Measurements from ENCODE around the gene CIDEB. TPM values are rescaled to one million over a fixed set of nuclear protein-coding genes. Genes with fewer than 3 reads are reported as not detected.

The CIDEB gene
- total and polyA plus RNA-seq, 12 donors, result 16.4 to 80.3 (median 39.0) TPM

- 84 to 87% (median 87%) methylated on average over 9 to 16 of the region's 16 CpGs for WGBS, 4 donors
- Histone ChIP-seq H3K36me3 (replicated peaks in 1 of 2) (no peaks in the 10 kb centered on the region), H3K27me3 (no peaks in the 10 kb centered on the region), H3K27ac (peak overlapping the region in 1 of 5 donors; percentile 68), H3K9me3 (replicated peaks in 1 of 3) (no peaks in the 10 kb centered on the region), H3K4me3 (no peak overlapping the region), H3K4me1 (replicated peaks in 1 of 2) (no peaks in the 10 kb centered on the region)
- TF ChIP-seq POLR2A (IDR thresholded peaks at IDR 0.05), result no peak
- TF ChIP-seq, protein P1, sequence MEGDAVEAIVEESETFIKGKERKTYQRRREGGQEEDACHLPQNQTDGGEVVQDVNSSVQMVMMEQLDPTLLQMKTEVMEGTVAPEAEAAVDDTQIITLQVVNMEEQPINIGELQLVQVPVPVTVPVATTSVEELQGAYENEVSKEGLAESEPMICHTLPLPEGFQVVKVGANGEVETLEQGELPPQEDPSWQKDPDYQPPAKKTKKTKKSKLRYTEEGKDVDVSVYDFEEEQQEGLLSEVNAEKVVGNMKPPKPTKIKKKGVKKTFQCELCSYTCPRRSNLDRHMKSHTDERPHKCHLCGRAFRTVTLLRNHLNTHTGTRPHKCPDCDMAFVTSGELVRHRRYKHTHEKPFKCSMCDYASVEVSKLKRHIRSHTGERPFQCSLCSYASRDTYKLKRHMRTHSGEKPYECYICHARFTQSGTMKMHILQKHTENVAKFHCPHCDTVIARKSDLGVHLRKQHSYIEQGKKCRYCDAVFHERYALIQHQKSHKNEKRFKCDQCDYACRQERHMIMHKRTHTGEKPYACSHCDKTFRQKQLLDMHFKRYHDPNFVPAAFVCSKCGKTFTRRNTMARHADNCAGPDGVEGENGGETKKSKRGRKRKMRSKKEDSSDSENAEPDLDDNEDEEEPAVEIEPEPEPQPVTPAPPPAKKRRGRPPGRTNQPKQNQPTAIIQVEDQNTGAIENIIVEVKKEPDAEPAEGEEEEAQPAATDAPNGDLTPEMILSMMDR (IDR thresholded peaks at IDR 0.05), result no peak
- DNase-seq, result no peak
- intact Hi-C loops (cut with DNase I), result no loop called here
These were observed 47.6 kb downstream of the CIDEB start for GRCh38 chr14:24260026-24260779.

DNA sequence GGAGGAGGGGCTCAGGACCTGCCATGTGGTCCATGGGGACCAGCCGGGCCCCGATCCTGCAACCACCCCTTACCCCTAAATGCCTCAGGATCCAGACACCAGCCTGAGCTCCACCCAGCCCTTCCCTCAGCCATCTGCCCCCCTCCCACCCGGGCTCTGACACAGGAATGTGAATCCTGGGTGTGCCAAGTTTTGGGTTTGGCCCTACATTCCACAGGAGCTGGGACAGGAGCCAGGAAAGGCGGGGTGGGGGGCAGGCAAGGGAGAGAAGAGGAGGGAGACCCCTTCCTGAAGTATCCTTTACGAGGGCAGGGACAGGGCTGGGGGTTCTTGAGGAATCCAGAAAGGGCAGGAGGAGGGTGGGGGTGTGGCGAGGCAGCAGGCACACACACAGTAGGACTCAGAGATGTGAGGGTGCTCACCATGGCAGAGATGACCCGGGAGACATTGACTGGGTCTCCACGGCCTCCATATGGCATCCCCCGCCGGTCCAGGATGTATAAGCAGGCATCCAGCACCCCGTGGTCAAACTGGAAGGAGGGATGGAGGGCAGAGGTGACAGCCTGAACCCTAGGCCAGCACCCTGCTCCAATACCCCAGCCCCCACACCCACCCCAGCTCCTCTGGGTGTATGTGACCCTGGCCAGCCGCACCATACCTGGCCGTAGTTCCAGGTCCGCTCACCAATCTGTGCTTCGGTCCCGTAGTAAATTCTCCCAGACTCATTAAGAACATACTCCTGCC lies 48.3 kb downstream of the CIDEB start:
- intact Hi-C loops (cut with DNase I), result no loop called here
- Histone ChIP-seq H3K4me3 (no peak overlapping the region), H3K9me3 (replicated peaks in 1 of 3) (no peaks in the 10 kb centered on the region), H3K27ac (peak overlapping the region in 1 of 5 donors; percentile 68), H3K4me1 (replicated peaks in 1 of 2) (no peaks in the 10 kb centered on the region), H3K36me3 (replicated peaks in 1 of 2) (no peaks in the 10 kb centered on the region), H3K27me3 (no peaks in the 10 kb centered on the region)
- WGBS, 4 donors, result 80 to 90% (median 85%) methylated on average over 11 to 16 of the region's 16 CpGs
- TF ChIP-seq, protein P1 (IDR thresholded peaks at IDR 0.05), result no peak
- TF ChIP-seq POLR2A (IDR thresholded peaks at IDR 0.05), result no peak
- peak in 1 of 7 donors; percentile 40 for DNase-seq

DNA sequence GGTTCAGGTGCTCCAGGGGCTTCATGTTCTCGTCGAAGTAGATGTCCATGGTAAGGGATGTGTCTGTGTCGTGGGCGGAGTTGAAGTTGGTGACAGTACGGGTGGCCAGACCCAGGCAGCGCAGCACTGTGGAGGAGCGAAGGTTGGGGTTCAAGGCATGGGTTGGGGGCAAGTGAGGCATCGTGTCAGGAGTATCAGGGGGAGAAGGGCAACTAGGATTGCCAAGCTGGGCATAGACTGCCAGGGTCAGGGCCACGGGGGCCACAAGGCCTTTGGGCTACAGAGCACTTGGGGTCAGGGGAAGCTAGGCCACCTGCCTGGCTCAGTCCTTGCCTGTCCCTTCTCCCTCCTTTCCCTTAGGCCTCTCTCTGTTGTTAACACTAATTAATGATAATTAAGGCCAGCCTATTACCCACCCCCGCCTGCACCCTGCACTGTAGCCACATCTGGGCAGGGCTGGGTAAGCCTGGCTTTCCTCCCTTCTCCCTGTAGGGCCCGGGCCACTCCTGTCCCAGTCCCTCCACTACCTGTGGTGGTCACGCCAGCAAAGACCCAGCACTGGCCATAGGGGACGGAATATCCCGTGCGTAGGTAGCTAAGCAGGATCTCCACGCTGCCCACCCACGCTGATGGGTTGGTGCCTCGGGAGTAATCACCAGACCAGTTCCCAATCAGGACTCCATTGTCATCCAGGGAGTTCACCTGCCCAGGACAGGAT lies 49.1 kb downstream of the CIDEB start:
- no peak overlapping the region for H3K4me3 ChIP-seq
- WGBS, 4 donors, result 88 to 92% (median 90%) methylated on average over 11 to 18 of the region's 18 CpGs
- H3K36me3 ChIP-seq (replicated peaks in 1 of 2), result no peaks in the 10 kb centered on the region
- no peaks in the 10 kb centered on the region for H3K9me3 ChIP-seq (replicated peaks in 1 of 3)
- peak overlapping the region in 1 of 5 donors; percentile 68 for H3K27ac ChIP-seq
- no peaks in the 10 kb centered on the region for H3K27me3 ChIP-seq
- intact Hi-C loops (cut with DNase I), result no loop called here
- TF ChIP-seq POLR2A (IDR thresholded peaks at IDR 0.05), result no peak
- TF ChIP-seq, protein P1 (IDR thresholded peaks at IDR 0.05), result no peak
- no peak for DNase-seq
- H3K4me1 ChIP-seq (replicated peaks in 1 of 2), result no peaks in the 10 kb centered on the region

GRCh38 chr14:24258119-24258518 lies 49.7 kb downstream of the CIDEB start:
- H3K4me3 ChIP-seq, result no peak overlapping the region
- intact Hi-C loops (cut with DNase I), result no loop called here
- no peaks in the 10 kb centered on the region for H3K36me3 ChIP-seq (replicated peaks in 1 of 2)
- H3K9me3 ChIP-seq (replicated peaks in 1 of 3), result no peaks in the 10 kb centered on the region
- H3K27ac ChIP-seq, result peak overlapping the region in 1 of 5 donors; percentile 68
- 88 to 91% (median 90%) methylated on average over 6 to 9 of the region's 9 CpGs for WGBS, 4 donors
- TF ChIP-seq, protein P1 (IDR thresholded peaks at IDR 0.05), result no peak
- no peak for TF ChIP-seq POLR2A (IDR thresholded peaks at IDR 0.05)
- no peak for DNase-seq
- H3K4me1 ChIP-seq (replicated peaks in 1 of 2), result no peaks in the 10 kb centered on the region
- no peaks in the 10 kb centered on the region for H3K27me3 ChIP-seq

Data from adrenal gland (tissue), 12 donors.